K562 (cell line): ENCODE results near the gene IL23R. TPM values are rescaled to one million over a fixed set of nuclear protein-coding genes. Genes with fewer than 3 reads are reported as not detected.

Source experiments
- ASH1L ChIP-seq: fragments of 450-650 bp; IDR thresholded peaks from 2 replicates; pipeline ENCODE4 v1.6.1; 2018; ENCODE audit warnings: borderline replicate concordance, mild to moderate bottlenecking, low read depth; ENCODE audit not compliant: partially characterized antibody
- ESRRB ChIP-seq: fragments of 250-450 bp; sonication (Bioruptor Pico); IDR thresholded peaks from 2 replicates; pipeline ENCODE4 v1.5.0; 2020; ENCODE audit warnings: mild to moderate bottlenecking, moderate library complexity, borderline replicate concordance
- GTF2F1 ChIP-seq: IDR thresholded peaks from 2 replicates; pipeline ENCODE4 v1.6.1; 2011; ENCODE audit warnings: low read depth, low read length, improper control_type of control experiment
- HSF4 ChIP-seq: fragments of 250-450 bp; sonication (Bioruptor Pico); IDR thresholded peaks from 2 replicates; pipeline ENCODE4 v2.1.2; 2022; ENCODE audit warnings: mild to moderate bottlenecking, moderate library complexity, borderline replicate concordance
- SMARCB1 ChIP-seq: IDR thresholded peaks from 2 replicates; pipeline ENCODE4 v1.6.1; 2011; ENCODE audit warnings: improper control_type of control experiment, low read depth; ENCODE audit not compliant: insufficient read length
- SP1 ChIP-seq: sonication (generic); formaldehyde crosslinking; IDR thresholded peaks from 2 replicates; pipeline ENCODE4 v1.8.1; 2022; ENCODE audit warnings: mild to moderate bottlenecking, missing genetic modification reagents
- ZNF707 ChIP-seq: fragments of 250-450 bp; sonication (Bioruptor Pico); conservative IDR thresholded peaks from 2 replicates; pipeline ENCODE4 v1.8.0; 2022; ENCODE audit warnings: inconsistent platforms, mild to moderate bottlenecking, moderate library complexity
- polyA plus RNA-seq, 8 experiments: library from polyadenylated mRNA; depleted of rRNA in 4 of 8; stranded (reverse) in 5 of 8; unstranded in 3 of 8; fragments of >200 nt; fragmentation: Nextera tagmentation in 2 of 8; fragmentation: Illumina TruSeq in 1 of 8; extraction: Ambion mirVana in 2 of 8; extraction: Trizol in 1 of 8; gene quantifications; 2 replicates each; pipeline versions ENCODE4 v1.2.1 to v1.2.3, GENCODE V29; 2011 to 2014; ENCODE audit warnings: inconsistent platforms in 1 of 8, missing spikeins in 1 of 8
- total RNA-seq, 7 experiments: library from RNA; depleted of rRNA in 6 of 7; stranded (reverse); fragments of >200 nt in 6 of 7; fragmentation: Illumina TruSeq in 2 of 7; extraction: Trizol in 2 of 7; gene quantifications; 2 replicates each; pipeline versions ENCODE4 v1.2.1 to v1.2.3, GENCODE V29; 2011 to 2021; ENCODE audit warnings: low replicate concordance in 1 of 7
- TF ChIP-seq, protein P1 (sequence below), 2 experiments: IDR thresholded peaks in 1 of 2; conservative IDR thresholded peaks in 1 of 2; 2 replicates each; pipeline ENCODE4 v1.6.1; 2016; ENCODE audit warnings: low read depth in 2 of 2, mild to moderate bottlenecking in 1 of 2, missing compliant biosample characterization in 1 of 2, missing genetic modification characterization in 1 of 2, moderate library complexity in 1 of 2
- TF ChIP-seq, protein P2 (sequence below): sonication (generic); formaldehyde crosslinking; IDR thresholded peaks from 2 replicates; pipeline ENCODE4 v1.8.0; 2022; ENCODE audit warnings: mild to moderate bottlenecking, missing genetic modification reagents

Gene IL23R
- total and polyA plus RNA-seq, 9 of the 15 experiments (the other 6 are each of a cell fraction or from before 2014, with no cell fraction given), result 4.4 to 52.7 (median 22.8) TPM

DNA sequence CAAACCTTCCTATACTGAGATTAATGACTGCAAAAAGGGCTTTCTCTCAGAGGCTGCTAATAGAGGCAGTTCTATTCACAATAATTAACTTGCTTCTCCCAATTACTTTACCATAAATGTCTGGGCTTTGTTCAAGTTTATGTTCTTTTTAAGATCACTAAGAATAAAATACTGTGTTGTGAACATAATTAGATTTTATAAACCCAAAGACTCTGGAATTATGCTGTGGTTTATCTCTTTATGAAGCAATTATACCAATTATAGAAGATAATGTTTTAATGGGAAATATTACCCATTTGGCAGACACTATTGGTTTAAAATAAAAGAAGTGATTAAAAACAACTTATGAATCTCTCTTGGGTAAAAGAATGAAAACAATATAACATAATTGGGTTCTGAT, 97.9 kb downstream of the IL23R start (continued):
- TF ChIP-seq, protein P1, sequence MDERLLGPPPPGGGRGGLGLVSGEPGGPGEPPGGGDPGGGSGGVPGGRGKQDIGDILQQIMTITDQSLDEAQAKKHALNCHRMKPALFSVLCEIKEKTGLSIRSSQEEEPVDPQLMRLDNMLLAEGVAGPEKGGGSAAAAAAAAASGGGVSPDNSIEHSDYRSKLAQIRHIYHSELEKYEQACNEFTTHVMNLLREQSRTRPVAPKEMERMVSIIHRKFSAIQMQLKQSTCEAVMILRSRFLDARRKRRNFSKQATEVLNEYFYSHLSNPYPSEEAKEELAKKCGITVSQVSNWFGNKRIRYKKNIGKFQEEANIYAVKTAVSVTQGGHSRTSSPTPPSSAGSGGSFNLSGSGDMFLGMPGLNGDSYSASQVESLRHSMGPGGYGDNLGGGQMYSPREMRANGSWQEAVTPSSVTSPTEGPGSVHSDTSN (CRISPR knock-in tag; IDR thresholded peaks at IDR 0.05; ENCODE audit: low read depth), result no peak
- TF ChIP-seq, protein P1 (tag; conservative IDR thresholded peaks at IDR 0.05; ENCODE audit: low read depth), result no peak
- TF ChIP-seq SMARCB1 (no peak), ZNF707 (no peak), HSF4 (CRISPR knock-in tag) (no peak), SP1 (CRISPR knock-in tag) (no peak), ESRRB (CRISPR knock-in tag) (no peak), ASH1L (no peak), GTF2F1 (no peak)
- TF ChIP-seq, protein P2, sequence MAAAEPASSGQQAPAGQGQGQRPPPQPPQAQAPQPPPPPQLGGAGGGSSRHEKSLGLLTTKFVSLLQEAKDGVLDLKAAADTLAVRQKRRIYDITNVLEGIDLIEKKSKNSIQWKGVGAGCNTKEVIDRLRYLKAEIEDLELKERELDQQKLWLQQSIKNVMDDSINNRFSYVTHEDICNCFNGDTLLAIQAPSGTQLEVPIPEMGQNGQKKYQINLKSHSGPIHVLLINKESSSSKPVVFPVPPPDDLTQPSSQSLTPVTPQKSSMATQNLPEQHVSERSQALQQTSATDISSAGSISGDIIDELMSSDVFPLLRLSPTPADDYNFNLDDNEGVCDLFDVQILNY, result no peak
